HS-5 (cell line): Measurements from ENCODE around the gene METTL2A.
A peak's percentile ranks its signal among the peaks of the same experiment; 100 is the strongest.
"Not testable (repeated sequence)": the region's sequence is repeated elsewhere in the genome, so short reads cannot be mapped to it uniquely, and the experiment has no call there.

ENCODE experiments used
- DNase-seq: peaks from one replicate; pipeline ENCODE4 v3.0.0-alpha.2; 2012; ENCODE audit warnings: low read depth

The METTL2A gene, protein sequence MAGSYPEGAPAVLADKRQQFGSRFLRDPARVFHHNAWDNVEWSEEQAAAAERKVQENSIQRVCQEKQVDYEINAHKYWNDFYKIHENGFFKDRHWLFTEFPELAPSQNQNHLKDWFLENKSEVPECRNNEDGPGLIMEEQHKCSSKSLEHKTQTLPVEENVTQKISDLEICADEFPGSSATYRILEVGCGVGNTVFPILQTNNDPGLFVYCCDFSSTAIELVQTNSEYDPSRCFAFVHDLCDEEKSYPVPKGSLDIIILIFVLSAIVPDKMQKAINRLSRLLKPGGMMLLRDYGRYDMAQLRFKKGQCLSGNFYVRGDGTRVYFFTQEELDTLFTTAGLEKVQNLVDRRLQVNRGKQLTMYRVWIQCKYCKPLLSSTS

DNA sequence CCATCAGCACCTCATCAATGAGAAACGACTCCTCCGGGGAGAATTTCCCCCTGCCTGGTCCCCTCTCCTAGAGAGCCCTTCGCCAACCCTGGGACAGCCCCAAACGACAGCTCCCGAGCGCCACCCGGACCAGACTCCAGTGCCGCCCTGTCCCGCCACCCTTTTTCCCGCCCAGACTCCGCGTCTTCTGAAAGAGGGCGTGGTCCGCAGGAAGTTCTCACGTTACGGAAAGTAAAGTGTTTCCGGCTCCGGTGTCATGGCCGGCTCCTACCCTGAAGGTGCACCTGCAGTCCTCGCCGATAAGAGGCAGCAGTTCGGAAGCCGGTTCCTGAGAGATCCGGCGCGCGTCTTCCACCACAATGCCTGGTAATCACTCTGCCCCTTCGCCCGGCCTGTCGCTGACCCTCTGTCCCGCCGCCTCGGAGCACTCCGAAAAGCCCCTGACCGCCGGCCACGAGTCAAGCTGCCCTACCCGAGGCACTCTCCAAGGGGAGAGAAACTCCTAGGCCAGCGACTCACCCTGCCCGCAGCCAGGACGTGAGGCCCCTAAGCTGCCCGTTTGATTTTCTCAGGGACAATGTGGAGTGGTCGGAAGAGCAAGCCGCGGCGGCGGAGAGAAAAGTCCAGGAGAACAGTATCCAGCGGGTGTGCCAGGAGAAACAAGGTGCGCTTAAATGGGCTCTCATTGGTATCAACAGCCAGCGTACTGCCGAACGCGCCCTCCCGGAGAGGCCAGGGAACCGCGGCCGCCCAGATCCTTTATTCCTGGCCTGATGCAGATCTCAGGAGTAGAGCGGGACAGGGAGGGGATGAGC is at the start of gene METTL2A:
TSS of gene METTL2A (plus strand) at position 251 of the 815 bp plus-strand sequence. CDS start at position 257, 6 bp downstream.
- DNase-seq: peak; percentile 56

GRCh38 chr17:62380253-62380652 is 43.4 kb upstream of the METTL2A start, which contains the start of gene EFCAB3:
TSS of gene EFCAB3 (plus strand) at chr17:62380553. CDS start at chr17:62382980, 2,427 bp downstream.
- no peak for DNase-seq

- no peak for DNase-seq
These were observed 42.1 kb upstream of the METTL2A start for GRCh38 chr17:62381561-62381960.

DNA sequence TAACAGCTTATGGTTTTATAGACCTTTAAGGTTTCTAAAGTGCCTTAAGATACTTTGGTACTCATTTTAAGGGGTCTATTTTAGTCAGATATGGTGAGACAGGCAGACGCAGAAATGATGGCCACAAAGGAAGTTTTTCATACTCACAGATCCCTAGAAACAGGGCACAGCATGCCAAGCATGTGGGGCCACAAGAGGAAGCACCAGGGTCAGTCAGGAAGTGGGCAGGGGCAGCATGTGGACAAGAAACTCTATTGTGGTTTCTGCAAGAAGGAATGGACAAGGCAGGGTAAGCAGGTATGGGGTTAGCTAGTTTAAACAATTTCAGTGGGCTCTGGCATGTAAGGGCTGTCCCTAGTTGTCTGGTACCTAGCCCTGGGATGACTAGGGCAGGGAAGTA is 34.8 kb upstream of the METTL2A start:
- DNase-seq: no peak

- DNase-seq: no peak
These were observed 30.8 kb upstream of the METTL2A start for GRCh38 chr17:62392908-62393307.

- DNase-seq: no peak
These were observed 24.8 kb upstream of the METTL2A start for GRCh38 chr17:62398891-62399290.

DNA sequence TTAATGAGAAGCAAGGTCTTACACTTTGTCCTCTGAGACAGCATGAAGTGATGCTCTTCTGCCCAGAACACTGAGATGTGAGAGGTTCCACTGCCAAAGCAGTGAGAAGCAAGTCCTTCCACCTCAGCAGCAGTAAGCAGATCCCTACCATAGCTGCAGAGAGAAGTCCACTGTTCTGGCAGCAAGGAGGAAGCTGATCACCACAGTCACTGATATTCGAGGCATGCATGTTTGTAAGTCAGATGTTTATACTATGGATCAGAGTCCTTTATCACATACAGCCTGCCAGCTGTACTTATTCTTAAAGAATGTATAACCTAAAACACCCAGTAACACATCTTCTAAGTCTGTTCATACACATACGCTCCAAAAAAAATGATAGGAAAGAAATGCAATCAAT is 18.2 kb upstream of the METTL2A start:
- no peak for DNase-seq

- DNase-seq: not testable (repeated sequence)
These were observed 10.6 kb upstream of the METTL2A start for GRCh38 chr17:62413090-62413489.

- not testable (repeated sequence) for DNase-seq
These were observed 2.5 kb downstream of the METTL2A start for GRCh38 chr17:62426214-62426613.

GRCh38 chr17:62435251-62435650 is 11.6 kb downstream of the METTL2A start:
- DNase-seq: not testable (repeated sequence)

- DNase-seq: not testable (repeated sequence)
These were observed 17.5 kb downstream of the METTL2A start for GRCh38 chr17:62441181-62441580.

GRCh38 chr17:62444063-62444462 is 20.4 kb downstream of the METTL2A start:
- no peak for DNase-seq

GRCh38 chr17:62445791-62446190 is 22.1 kb downstream of the METTL2A start:
- DNase-seq: not testable (repeated sequence)

GRCh38 chr17:62452195-62452594 is 28.5 kb downstream of the METTL2A start:
- DNase-seq: not testable (repeated sequence)

DNA sequence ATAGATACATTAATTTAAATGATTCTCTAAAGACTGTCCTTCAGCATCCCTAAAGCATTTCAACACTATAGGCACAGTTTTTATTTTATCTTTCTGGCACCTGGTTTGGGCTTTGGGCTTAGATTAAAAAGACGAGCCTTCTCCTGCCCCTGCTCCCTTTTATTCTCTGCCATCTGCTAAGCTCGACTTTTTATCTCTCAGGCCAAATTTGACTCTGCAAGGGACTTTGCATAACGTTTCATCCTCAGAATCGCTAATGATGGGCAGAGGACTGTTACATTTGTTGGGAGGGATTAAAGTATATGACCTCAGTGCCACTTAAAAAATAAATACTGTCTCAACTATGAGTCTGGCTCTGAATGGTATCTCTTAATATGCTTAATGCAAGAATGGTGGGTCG is 29.3 kb downstream of the METTL2A start:
- DNase-seq: not testable (repeated sequence)

DNA sequence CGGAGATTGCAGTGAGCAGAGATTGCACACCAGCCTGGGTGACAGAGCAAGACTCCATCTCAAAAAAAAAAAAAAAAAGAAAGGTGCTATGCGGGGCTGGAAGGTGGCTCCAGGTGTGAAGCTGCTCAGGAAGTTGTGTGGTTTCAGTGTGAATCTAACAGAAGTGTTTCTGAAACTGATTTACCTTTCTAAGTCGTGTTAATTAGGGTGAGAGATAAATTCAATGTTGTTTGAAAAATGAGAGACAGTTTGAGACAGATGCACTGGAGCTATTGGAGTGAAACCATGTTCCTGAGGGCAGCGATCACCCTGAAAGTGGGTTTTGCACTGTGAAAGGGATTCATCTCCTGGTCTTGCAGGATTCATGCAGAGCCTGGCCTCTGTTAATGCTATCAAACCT is 30.0 kb downstream of the METTL2A start:
- DNase-seq: not testable (repeated sequence)

GRCh38 chr17:62454111-62454510 is 30.4 kb downstream of the METTL2A start:
- DNase-seq: not testable (repeated sequence)

GRCh38 chr17:62456016-62456415 is 32.3 kb downstream of the METTL2A start:
- DNase-seq: no peak

- not testable (repeated sequence) for DNase-seq
These were observed 34.8 kb downstream of the METTL2A start for GRCh38 chr17:62458483-62458882.

DNA sequence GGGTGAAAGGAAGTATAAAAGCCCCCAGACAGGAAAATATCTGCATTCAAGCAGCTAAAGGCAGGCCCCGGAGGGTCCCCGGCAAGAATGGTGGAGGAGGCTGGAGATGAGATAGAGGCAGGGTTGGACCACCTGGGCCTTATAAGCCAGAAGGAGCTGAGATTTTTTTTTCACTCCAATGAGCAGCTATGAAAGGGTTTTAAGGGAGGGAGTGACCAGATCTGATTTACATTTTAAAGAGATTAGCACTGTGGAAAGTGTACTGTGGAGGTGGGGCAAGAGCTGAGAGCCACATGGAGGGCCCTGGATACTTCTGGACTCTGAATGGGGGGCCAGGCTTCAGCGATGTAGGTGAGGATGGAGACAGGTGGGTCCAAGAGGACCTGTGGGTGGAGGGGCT is 40.7 kb downstream of the METTL2A start:
- DNase-seq: not testable (repeated sequence)

- DNase-seq: not testable (repeated sequence)
These were observed 41.6 kb downstream of the METTL2A start for GRCh38 chr17:62465271-62465670.

- DNase-seq: not testable (repeated sequence)
These were observed 47.1 kb downstream of the METTL2A start for GRCh38 chr17:62470666-62471379.
